Activated T-cell treated with anti-CD3 and anti-CD28 coated beads, Interleukin-2, amount 50 U/mL, for 24 hours (primary cell): ENCODE measurements around the gene TMEM238L.

Experiments used
- DNase-seq: peaks from one replicate; pipeline ENCODE4 v3.0.0-alpha.2; 2020
- H3K27ac Mint-ChIP-seq: 2 replicates; pipeline ENCODE4 v1.8.0; 2020; ENCODE audit warnings: mild to moderate bottlenecking, mixed read lengths
- H3K27me3 Mint-ChIP-seq: 2 replicates; pipeline ENCODE4 v1.8.0; 2020; ENCODE audit warnings: mixed read lengths
- H3K36me3 Mint-ChIP-seq: 2 replicates; pipeline ENCODE4 v1.8.0; 2020; ENCODE audit warnings: low read depth, mixed read lengths
- H3K4me1 Mint-ChIP-seq: 2 replicates; pipeline ENCODE4 v1.8.0; 2020; ENCODE audit warnings: low read depth, mixed read lengths
- H3K4me3 Mint-ChIP-seq: 2 replicates; pipeline ENCODE4 v1.8.0; 2020; ENCODE audit warnings: mild to moderate bottlenecking, moderate library complexity, mixed read lengths
- H3K9me3 Mint-ChIP-seq: 2 replicates; pipeline ENCODE4 v1.8.0; 2020; ENCODE audit warnings: mixed read lengths

TMEM238L gene

GRCh38 chr17:10775058-10775457 is 28.8 kb downstream of the TMEM238L start:
- no peaks in the 10 kb centered on the region for H3K4me1 Mint-ChIP-seq
- H3K27me3 Mint-ChIP-seq: no peaks in the 10 kb centered on the region
- H3K27ac Mint-ChIP-seq: no peak overlapping the region
- H3K36me3 Mint-ChIP-seq: no peaks in the 10 kb centered on the region
- no peak overlapping the region for H3K4me3 Mint-ChIP-seq
- DNase-seq: no peak
- H3K9me3 Mint-ChIP-seq: peaks cover 10% of the 10 kb centered on the region

- no peaks in the 10 kb centered on the region for H3K36me3 Mint-ChIP-seq
- no peak overlapping the region for H3K27ac Mint-ChIP-seq
- DNase-seq: no peak
- H3K27me3 Mint-ChIP-seq: no peaks in the 10 kb centered on the region
- H3K4me3 Mint-ChIP-seq: no peak overlapping the region
- no peaks in the 10 kb centered on the region for H3K4me1 Mint-ChIP-seq
- H3K9me3 Mint-ChIP-seq: peaks cover 10% of the 10 kb centered on the region
These were observed 30.5 kb downstream of the TMEM238L start for GRCh38 chr17:10773391-10773790.

DNA sequence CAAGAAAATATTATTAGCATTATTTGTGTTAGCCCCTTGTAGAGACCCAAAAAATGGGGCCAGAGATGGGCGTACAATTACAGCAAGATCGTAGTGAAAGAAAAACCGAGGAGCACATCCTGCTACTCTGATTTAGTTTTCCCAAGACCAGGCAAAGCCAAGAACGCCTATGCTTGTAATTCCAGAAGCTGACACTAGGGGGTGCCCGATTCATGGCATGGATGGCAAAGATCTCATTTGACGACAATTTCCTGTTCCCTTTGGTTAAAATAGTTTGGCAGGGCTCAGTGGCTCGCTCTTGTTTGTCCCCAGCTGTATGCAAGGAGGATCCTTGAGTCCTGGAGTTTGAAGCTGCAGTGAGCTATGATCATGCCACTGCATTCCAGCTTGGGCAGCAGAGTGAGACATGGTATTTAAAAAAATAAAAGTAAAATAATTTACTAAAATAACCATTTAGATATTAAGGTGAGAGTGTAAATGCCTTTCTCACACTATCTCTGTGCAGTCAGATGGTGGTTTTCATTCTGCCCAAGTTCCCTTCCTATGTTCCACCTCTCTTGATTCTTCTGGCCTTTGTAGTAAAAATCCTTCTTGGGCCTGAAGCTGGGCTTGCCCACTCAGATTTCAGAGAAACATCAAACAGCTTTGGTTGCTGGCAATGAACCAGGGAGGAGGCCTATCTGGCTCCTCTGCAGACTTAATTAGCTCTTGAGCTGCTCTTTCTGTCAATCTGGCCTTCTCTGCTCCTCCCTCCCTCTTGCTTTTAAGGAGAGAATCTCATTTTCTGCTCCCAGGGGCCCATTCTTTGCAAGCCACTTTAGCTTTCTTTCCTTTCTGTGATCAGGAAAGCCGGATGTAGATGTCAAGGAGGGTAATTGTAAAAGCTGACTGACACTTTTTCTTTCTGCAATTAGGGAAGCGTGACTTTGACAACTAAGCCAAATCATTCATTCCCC is 31.2 kb downstream of the TMEM238L start:
- Mint-ChIP-seq H3K27me3 (no peaks in the 10 kb centered on the region), H3K4me3 (no peak overlapping the region), H3K36me3 (no peaks in the 10 kb centered on the region), H3K4me1 (no peaks in the 10 kb centered on the region), H3K27ac (no peak overlapping the region), H3K9me3 (peaks cover 10% of the 10 kb centered on the region)
- peak; percentile 40 for DNase-seq

DNA sequence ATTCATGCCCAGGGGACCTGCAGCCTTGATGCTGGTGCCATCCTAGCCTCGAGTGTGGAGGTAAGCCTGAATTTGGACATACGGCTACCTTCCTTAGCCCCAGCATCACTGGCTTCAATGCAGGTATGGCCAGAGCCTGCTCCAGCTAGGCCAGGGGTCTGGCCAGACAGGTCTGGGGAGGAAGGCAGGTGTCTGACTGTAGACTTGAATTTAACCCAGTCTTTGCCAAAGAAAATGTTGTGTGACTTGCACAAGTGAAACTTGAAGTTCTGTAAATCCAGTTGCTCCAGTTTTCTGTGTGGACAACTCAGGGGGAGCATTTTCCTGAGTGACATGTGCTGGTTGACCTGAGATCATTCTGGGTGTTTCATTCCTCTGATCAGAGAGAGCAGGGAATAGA is 32.8 kb downstream of the TMEM238L start:
- DNase-seq: no peak
- H3K27ac Mint-ChIP-seq: no peak overlapping the region
- no peaks in the 10 kb centered on the region for H3K27me3 Mint-ChIP-seq
- H3K4me1 Mint-ChIP-seq: no peaks in the 10 kb centered on the region
- H3K9me3 Mint-ChIP-seq: peaks cover 10% of the 10 kb centered on the region
- H3K36me3 Mint-ChIP-seq: peaks cover 2% of the 10 kb centered on the region
- H3K4me3 Mint-ChIP-seq: no peak overlapping the region

DNA sequence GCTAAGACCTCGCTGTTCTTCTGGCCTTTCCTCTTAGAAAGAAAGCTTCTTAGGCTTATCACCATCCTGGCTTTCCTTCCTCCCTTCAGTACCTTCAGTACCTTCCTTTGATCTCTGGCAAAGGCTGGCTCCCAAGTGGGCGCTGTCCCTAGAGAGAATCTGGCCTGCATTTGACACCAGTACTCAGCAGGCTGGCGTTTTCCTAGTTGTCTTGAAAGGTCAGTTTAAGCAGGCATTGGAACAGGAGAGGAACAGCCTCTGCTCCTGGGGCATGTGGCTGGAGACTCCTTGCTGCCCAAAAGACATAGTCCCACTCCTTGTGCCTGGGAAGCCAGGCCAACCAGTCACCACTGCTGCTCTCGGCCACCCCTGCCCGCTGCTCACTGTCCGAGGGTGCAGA is 34.1 kb downstream of the TMEM238L start:
- no peak overlapping the region for H3K27ac Mint-ChIP-seq

GRCh38 chr17:10768750-10769251 is 35.1 kb downstream of the TMEM238L start:
- no peak overlapping the region for H3K27ac Mint-ChIP-seq
- H3K36me3 Mint-ChIP-seq: peaks cover 2% of the 10 kb centered on the region
- no peaks in the 10 kb centered on the region for H3K27me3 Mint-ChIP-seq
- H3K4me1 Mint-ChIP-seq: no peaks in the 10 kb centered on the region
- no peak overlapping the region for H3K4me3 Mint-ChIP-seq
- no peak for DNase-seq
- peaks cover 10% of the 10 kb centered on the region for H3K9me3 Mint-ChIP-seq

More for the DNA sequence above, 34.1 kb downstream of the TMEM238L start:
- DNase-seq: no peak
- H3K27me3 Mint-ChIP-seq: no peaks in the 10 kb centered on the region
- H3K36me3 Mint-ChIP-seq: peaks cover 2% of the 10 kb centered on the region
- no peak overlapping the region for H3K4me3 Mint-ChIP-seq
- no peaks in the 10 kb centered on the region for H3K4me1 Mint-ChIP-seq
- H3K9me3 Mint-ChIP-seq: peaks cover 10% of the 10 kb centered on the region

DNA sequence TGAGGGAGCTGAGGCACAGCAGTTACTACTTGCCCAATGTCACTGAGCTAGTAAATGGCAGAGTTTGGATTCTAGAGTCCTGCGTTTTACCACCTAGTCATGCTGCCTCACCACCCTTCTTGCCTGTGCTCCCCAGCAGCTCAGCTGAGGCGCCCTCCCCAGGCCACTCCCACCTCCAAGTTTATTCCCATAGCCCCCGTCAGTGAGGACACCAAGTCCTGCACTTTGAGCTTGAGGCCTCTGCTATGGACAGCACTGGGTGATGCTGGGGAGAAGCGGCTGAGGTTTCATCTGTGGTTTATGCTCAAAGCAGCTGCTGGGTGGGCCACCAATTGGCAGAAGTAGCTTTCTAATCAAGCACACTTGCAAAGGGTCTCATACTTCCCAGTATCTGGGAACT is 36.7 kb downstream of the TMEM238L start:
- peaks cover 6% of the 10 kb centered on the region for H3K9me3 Mint-ChIP-seq
- no peak overlapping the region for H3K4me3 Mint-ChIP-seq
- no peak for DNase-seq
- no peak overlapping the region for H3K27ac Mint-ChIP-seq
- H3K27me3 Mint-ChIP-seq: no peaks in the 10 kb centered on the region
- no peaks in the 10 kb centered on the region for H3K4me1 Mint-ChIP-seq
- peaks cover 2% of the 10 kb centered on the region for H3K36me3 Mint-ChIP-seq

- H3K36me3 Mint-ChIP-seq: peaks cover 2% of the 10 kb centered on the region
- no peak overlapping the region for H3K27ac Mint-ChIP-seq
- no peak overlapping the region for H3K4me3 Mint-ChIP-seq
- no peaks in the 10 kb centered on the region for H3K4me1 Mint-ChIP-seq
- DNase-seq: no peak
- H3K9me3 Mint-ChIP-seq: no peaks in the 10 kb centered on the region
- H3K27me3 Mint-ChIP-seq: no peaks in the 10 kb centered on the region
These were observed 41.9 kb downstream of the TMEM238L start for GRCh38 chr17:10762037-10762436.

DNA sequence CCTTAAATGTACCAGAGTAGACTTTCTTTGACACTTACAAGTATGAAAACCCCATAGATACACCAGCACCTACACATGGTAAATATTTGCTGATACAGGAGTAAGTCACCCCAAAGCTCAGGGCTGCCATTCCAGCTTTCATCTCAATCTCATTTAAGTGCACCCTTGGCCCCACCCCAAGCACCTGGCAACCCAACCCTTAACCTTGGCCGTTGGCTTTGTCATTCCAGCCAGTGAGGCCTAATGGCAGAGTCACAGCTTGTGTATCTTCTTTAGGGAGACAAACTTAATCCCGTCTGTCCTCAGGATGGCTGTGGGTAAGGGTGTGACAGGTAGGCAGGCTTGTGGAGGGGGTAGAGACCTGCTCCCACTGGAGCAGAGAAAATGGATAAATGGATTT is 42.6 kb downstream of the TMEM238L start:
- no peaks in the 10 kb centered on the region for H3K9me3 Mint-ChIP-seq
- DNase-seq: no peak
- no peaks in the 10 kb centered on the region for H3K27me3 Mint-ChIP-seq
- H3K36me3 Mint-ChIP-seq: no peaks in the 10 kb centered on the region
- no peaks in the 10 kb centered on the region for H3K4me1 Mint-ChIP-seq
- H3K27ac Mint-ChIP-seq: no peak overlapping the region
- H3K4me3 Mint-ChIP-seq: no peak overlapping the region

GRCh38 chr17:10758062-10758461 is 45.8 kb downstream of the TMEM238L start:
- Mint-ChIP-seq H3K27me3 (no peaks in the 10 kb centered on the region), H3K4me1 (no peaks in the 10 kb centered on the region), H3K27ac (no peak overlapping the region), H3K36me3 (no peaks in the 10 kb centered on the region), H3K4me3 (no peak overlapping the region), H3K9me3 (no peaks in the 10 kb centered on the region)
- no peak for DNase-seq

GRCh38 chr17:10757647-10758046 is 46.3 kb downstream of the TMEM238L start:
- H3K27me3 Mint-ChIP-seq: no peaks in the 10 kb centered on the region
- DNase-seq: no peak
- no peak overlapping the region for H3K27ac Mint-ChIP-seq
- H3K4me3 Mint-ChIP-seq: no peak overlapping the region
- no peaks in the 10 kb centered on the region for H3K9me3 Mint-ChIP-seq
- no peaks in the 10 kb centered on the region for H3K36me3 Mint-ChIP-seq
- no peaks in the 10 kb centered on the region for H3K4me1 Mint-ChIP-seq

DNA sequence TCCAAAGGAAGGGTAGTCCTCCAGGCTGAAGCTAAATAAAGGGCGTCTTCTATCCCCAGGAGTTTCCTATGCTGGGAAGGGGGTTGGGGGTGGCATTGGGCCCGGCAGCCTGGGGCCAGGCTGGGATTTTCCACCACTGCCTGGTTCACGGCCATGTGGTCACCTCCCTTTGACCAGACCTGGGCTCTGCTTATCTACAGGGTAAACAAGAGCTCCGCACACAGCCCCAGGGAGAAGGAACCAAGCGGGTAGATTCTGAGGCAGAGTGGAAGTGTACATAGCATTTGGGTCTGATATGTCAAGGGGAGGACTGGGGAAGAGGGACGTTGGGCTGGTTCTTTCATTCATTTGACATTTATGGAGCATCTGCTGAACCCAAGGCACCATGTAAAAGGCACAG is 46.8 kb downstream of the TMEM238L start:
- Mint-ChIP-seq H3K27me3 (no peaks in the 10 kb centered on the region), H3K4me1 (no peaks in the 10 kb centered on the region), H3K4me3 (no peak overlapping the region), H3K36me3 (no peaks in the 10 kb centered on the region), H3K9me3 (no peaks in the 10 kb centered on the region), H3K27ac (no peak overlapping the region)
- DNase-seq: no peak

GRCh38 chr17:10756619-10757018 is 47.3 kb downstream of the TMEM238L start:
- DNase-seq: no peak
- Mint-ChIP-seq H3K9me3 (no peaks in the 10 kb centered on the region), H3K27me3 (no peaks in the 10 kb centered on the region), H3K27ac (no peak overlapping the region), H3K36me3 (no peaks in the 10 kb centered on the region), H3K4me3 (no peak overlapping the region), H3K4me1 (no peaks in the 10 kb centered on the region)

DNA sequence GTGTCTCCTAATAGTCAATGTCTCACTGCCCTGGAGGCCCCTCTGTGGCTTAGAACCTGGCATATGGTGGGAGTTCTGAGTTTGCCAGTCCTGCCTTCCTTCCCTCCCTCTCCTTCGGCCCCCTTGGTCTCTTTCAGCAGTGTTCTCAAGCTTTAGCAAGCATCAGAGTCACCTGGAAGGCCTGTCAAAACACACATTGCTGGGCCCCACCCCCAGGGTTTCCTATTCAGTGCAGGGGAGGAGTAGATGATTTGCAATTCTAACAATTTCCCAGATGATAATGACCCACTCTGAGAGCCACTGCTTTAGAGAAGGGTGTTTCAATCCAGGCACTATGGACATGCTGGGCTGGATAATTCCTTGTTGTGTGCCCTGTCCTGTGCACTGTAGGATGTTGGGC is 47.7 kb downstream of the TMEM238L start:
- Mint-ChIP-seq H3K27me3 (no peaks in the 10 kb centered on the region), H3K9me3 (no peaks in the 10 kb centered on the region), H3K4me3 (no peak overlapping the region), H3K4me1 (no peaks in the 10 kb centered on the region), H3K36me3 (no peaks in the 10 kb centered on the region), H3K27ac (no peak overlapping the region)
- DNase-seq: no peak

- no peak overlapping the region for H3K4me3 Mint-ChIP-seq
- DNase-seq: no peak
- H3K4me1 Mint-ChIP-seq: no peaks in the 10 kb centered on the region
- H3K9me3 Mint-ChIP-seq: no peaks in the 10 kb centered on the region
- no peaks in the 10 kb centered on the region for H3K36me3 Mint-ChIP-seq
- no peak overlapping the region for H3K27ac Mint-ChIP-seq
- no peaks in the 10 kb centered on the region for H3K27me3 Mint-ChIP-seq
These were observed 48.2 kb downstream of the TMEM238L start for GRCh38 chr17:10755592-10756127.
